ENCODE results near the gene MCC.

MCC gene

GRCh38 chr5:113105693-113106280 lies 382.5 kb downstream of the MCC start:
- H3K9ac ChIP-seq (ENCODE audit: low read depth in 1 of 2, low read length in 2 of 2): no peak overlapping the region
- H3K27me3 ChIP-seq (ENCODE audit: control insufficient read depth in 1 of 2, insufficient read depth in 2 of 2, low read length in 2 of 2): no peaks in the 10 kb centered on the region
- no peaks in the 10 kb centered on the region for H3K4me1 ChIP-seq (ENCODE audit: control insufficient read depth in 1 of 2, insufficient read depth in 2 of 2, low read length in 2 of 2)
- H3K9me3 ChIP-seq (ENCODE audit: control insufficient read depth in 1 of 2, low read length in 2 of 2): no peaks in the 10 kb centered on the region
- no peaks in the 10 kb centered on the region for H3K36me3 ChIP-seq (ENCODE audit: control insufficient read depth in 1 of 2, insufficient read depth in 2 of 2, low read length in 2 of 2)
- H3K4me3 ChIP-seq (ENCODE audit: low read depth in 1 of 2, low read length in 2 of 2): no peak overlapping the region
- no peak overlapping the region for H3K27ac ChIP-seq (ENCODE audit: low read depth, low read length)

GRCh38 chr5:113103330-113103729 lies 384.9 kb downstream of the MCC start:
- Histone ChIP-seq H3K27me3 (ENCODE audit: control insufficient read depth in 1 of 2, insufficient read depth in 2 of 2, low read length in 2 of 2) (no peaks in the 10 kb centered on the region), H3K36me3 (ENCODE audit: control insufficient read depth in 1 of 2, insufficient read depth in 2 of 2, low read length in 2 of 2) (no peaks in the 10 kb centered on the region), H3K9ac (ENCODE audit: low read depth in 1 of 2, low read length in 2 of 2) (no peak overlapping the region), H3K9me3 (ENCODE audit: control insufficient read depth in 1 of 2, low read length in 2 of 2) (no peaks in the 10 kb centered on the region), H3K4me3 (ENCODE audit: low read depth in 1 of 2, low read length in 2 of 2) (no peak overlapping the region), H3K4me1 (ENCODE audit: control insufficient read depth in 1 of 2, insufficient read depth in 2 of 2, low read length in 2 of 2) (no peaks in the 10 kb centered on the region), H3K27ac (ENCODE audit: low read depth, low read length) (no peak overlapping the region)

DNA sequence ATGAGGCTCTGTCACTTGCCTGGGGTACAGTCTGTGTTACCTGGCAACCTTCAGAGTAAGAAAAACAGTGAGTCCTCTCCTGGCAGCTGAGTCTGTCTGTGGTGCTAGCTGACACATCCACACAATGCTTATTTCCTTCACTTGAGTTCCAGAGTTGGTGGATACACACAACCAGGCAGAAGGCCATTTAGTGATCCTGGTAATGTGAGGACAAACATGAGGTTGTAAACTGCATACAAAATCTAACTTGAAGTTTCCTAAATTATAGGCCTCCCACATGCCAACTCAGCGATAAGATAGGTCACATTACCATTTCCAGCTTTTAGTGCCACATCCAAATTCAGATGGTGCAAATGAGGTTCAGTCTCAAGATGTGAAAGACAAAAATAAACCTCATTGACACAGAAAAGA lies 386.1 kb downstream of the MCC start:
- H3K4me3 ChIP-seq (ENCODE audit: low read depth in 1 of 2, low read length in 2 of 2): no peak overlapping the region
- no peaks in the 10 kb centered on the region for H3K36me3 ChIP-seq (ENCODE audit: control insufficient read depth in 1 of 2, insufficient read depth in 2 of 2, low read length in 2 of 2)
- H3K27ac ChIP-seq (ENCODE audit: low read depth, low read length): no peak overlapping the region
- H3K4me1 ChIP-seq (ENCODE audit: control insufficient read depth in 1 of 2, insufficient read depth in 2 of 2, low read length in 2 of 2): no peaks in the 10 kb centered on the region
- H3K9ac ChIP-seq (ENCODE audit: low read depth in 1 of 2, low read length in 2 of 2): no peak overlapping the region
- H3K27me3 ChIP-seq (ENCODE audit: control insufficient read depth in 1 of 2, insufficient read depth in 2 of 2, low read length in 2 of 2): no peaks in the 10 kb centered on the region
- H3K9me3 ChIP-seq (ENCODE audit: control insufficient read depth in 1 of 2, low read length in 2 of 2): no peaks in the 10 kb centered on the region

GRCh38 chr5:113100981-113101380 lies 387.3 kb downstream of the MCC start:
- Histone ChIP-seq H3K9me3 (ENCODE audit: control insufficient read depth in 1 of 2, low read length in 2 of 2) (no peaks in the 10 kb centered on the region), H3K4me1 (ENCODE audit: control insufficient read depth in 1 of 2, insufficient read depth in 2 of 2, low read length in 2 of 2) (no peaks in the 10 kb centered on the region), H3K36me3 (ENCODE audit: control insufficient read depth in 1 of 2, insufficient read depth in 2 of 2, low read length in 2 of 2) (no peaks in the 10 kb centered on the region), H3K27ac (ENCODE audit: low read depth, low read length) (no peak overlapping the region), H3K4me3 (ENCODE audit: low read depth in 1 of 2, low read length in 2 of 2) (no peak overlapping the region), H3K27me3 (ENCODE audit: control insufficient read depth in 1 of 2, insufficient read depth in 2 of 2, low read length in 2 of 2) (no peaks in the 10 kb centered on the region), H3K9ac (ENCODE audit: low read depth in 1 of 2, low read length in 2 of 2) (no peak overlapping the region)

GRCh38 chr5:113099822-113100221 lies 388.4 kb downstream of the MCC start:
- Histone ChIP-seq H3K4me1 (ENCODE audit: control insufficient read depth in 1 of 2, insufficient read depth in 2 of 2, low read length in 2 of 2) (no peaks in the 10 kb centered on the region), H3K36me3 (ENCODE audit: control insufficient read depth in 1 of 2, insufficient read depth in 2 of 2, low read length in 2 of 2) (no peaks in the 10 kb centered on the region), H3K4me3 (ENCODE audit: low read depth in 1 of 2, low read length in 2 of 2) (no peak overlapping the region), H3K9ac (ENCODE audit: low read depth in 1 of 2, low read length in 2 of 2) (no peak overlapping the region), H3K27me3 (ENCODE audit: control insufficient read depth in 1 of 2, insufficient read depth in 2 of 2, low read length in 2 of 2) (no peaks in the 10 kb centered on the region), H3K9me3 (ENCODE audit: control insufficient read depth in 1 of 2, low read length in 2 of 2) (no peaks in the 10 kb centered on the region), H3K27ac (ENCODE audit: low read depth, low read length) (no peak overlapping the region)

DNA sequence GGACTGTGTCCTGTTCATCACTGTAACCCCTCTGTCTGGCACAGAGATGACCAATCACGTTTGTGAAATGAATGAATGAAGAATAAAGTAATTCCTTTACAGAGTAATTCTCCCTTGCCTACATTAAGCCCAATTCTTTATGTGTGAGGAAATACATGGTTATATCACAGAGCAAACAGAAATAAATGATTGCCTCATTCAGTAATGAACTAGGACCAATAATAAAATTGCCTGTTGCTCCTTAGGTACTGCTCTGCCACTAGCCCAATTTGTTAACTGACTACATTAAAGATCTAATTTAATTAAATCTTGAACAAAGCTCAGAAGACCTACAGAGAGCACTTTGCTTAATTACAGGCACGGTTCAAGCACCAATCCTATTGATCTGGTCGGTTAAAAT lies 389.9 kb downstream of the MCC start:
- Histone ChIP-seq H3K27ac (ENCODE audit: low read depth, low read length) (no peak overlapping the region), H3K36me3 (ENCODE audit: control insufficient read depth in 1 of 2, insufficient read depth in 2 of 2, low read length in 2 of 2) (no peaks in the 10 kb centered on the region), H3K27me3 (ENCODE audit: control insufficient read depth in 1 of 2, insufficient read depth in 2 of 2, low read length in 2 of 2) (no peaks in the 10 kb centered on the region), H3K9ac (ENCODE audit: low read depth in 1 of 2, low read length in 2 of 2) (no peak overlapping the region), H3K4me1 (ENCODE audit: control insufficient read depth in 1 of 2, insufficient read depth in 2 of 2, low read length in 2 of 2) (no peaks in the 10 kb centered on the region), H3K4me3 (ENCODE audit: low read depth in 1 of 2, low read length in 2 of 2) (no peak overlapping the region), H3K9me3 (ENCODE audit: control insufficient read depth in 1 of 2, low read length in 2 of 2) (no peaks in the 10 kb centered on the region)

GRCh38 chr5:113095831-113096230 lies 392.4 kb downstream of the MCC start:
- no peak overlapping the region for H3K27ac ChIP-seq (ENCODE audit: low read depth, low read length)

DNA sequence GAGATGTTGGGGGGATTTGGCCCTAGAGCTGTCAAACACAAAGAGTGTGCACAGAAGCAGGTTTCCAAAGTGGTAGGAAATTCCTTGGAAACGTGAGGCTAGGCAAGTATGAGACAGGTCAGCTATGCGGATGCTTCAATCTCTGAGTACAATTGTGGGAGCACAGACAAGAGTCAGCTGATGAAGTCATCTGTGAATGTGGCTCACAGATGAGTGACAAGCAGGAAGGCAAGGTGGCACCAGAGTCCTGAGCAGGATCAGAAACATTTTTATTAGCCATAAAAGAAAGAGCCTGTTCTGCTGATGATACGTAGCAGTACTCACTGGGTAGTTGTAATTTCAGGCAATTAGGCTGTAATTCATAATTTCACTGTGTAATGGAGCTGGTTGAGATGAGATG lies 394.7 kb downstream of the MCC start:
- no peaks in the 10 kb centered on the region for H3K27me3 ChIP-seq (ENCODE audit: control insufficient read depth in 1 of 2, insufficient read depth in 2 of 2, low read length in 2 of 2)
- no peak overlapping the region for H3K9ac ChIP-seq (ENCODE audit: low read depth in 1 of 2, low read length in 2 of 2)
- no peaks in the 10 kb centered on the region for H3K4me1 ChIP-seq (ENCODE audit: control insufficient read depth in 1 of 2, insufficient read depth in 2 of 2, low read length in 2 of 2)
- no peaks in the 10 kb centered on the region for H3K9me3 ChIP-seq (ENCODE audit: control insufficient read depth in 1 of 2, low read length in 2 of 2)
- H3K36me3 ChIP-seq (ENCODE audit: control insufficient read depth in 1 of 2, insufficient read depth in 2 of 2, low read length in 2 of 2): no peaks in the 10 kb centered on the region
- no peak overlapping the region for H3K4me3 ChIP-seq (ENCODE audit: low read depth in 1 of 2, low read length in 2 of 2)
- H3K27ac ChIP-seq (ENCODE audit: low read depth, low read length): no peak overlapping the region

More at GRCh38 chr5:113095831-113096230, 392.4 kb downstream of the MCC start:
- H3K9me3 ChIP-seq (ENCODE audit: control insufficient read depth in 1 of 2, low read length in 2 of 2): no peaks in the 10 kb centered on the region
- no peak overlapping the region for H3K9ac ChIP-seq (ENCODE audit: low read depth in 1 of 2, low read length in 2 of 2)
- no peaks in the 10 kb centered on the region for H3K4me1 ChIP-seq (ENCODE audit: control insufficient read depth in 1 of 2, insufficient read depth in 2 of 2, low read length in 2 of 2)
- H3K4me3 ChIP-seq (ENCODE audit: low read depth in 1 of 2, low read length in 2 of 2): no peak overlapping the region
- H3K27me3 ChIP-seq (ENCODE audit: control insufficient read depth in 1 of 2, insufficient read depth in 2 of 2, low read length in 2 of 2): no peaks in the 10 kb centered on the region
- H3K36me3 ChIP-seq (ENCODE audit: control insufficient read depth in 1 of 2, insufficient read depth in 2 of 2, low read length in 2 of 2): no peaks in the 10 kb centered on the region

DNA sequence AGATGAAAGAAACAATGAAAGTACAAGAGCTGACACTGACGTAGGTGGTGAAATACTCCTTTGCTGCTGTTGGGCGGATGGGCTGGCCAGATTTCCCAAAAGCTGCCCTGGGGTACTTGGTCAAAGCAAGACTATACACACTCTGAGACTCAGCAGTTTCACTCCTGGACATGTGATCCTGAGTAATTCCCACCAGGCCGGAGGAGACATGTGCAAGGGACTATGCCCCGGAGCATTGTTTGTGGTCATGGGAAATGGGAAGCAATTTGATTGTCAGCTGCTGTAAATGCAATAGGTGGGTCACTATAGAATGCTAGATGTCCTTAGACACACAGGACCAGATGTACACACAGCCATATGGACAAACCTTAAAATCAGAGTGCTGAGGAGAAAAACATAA lies 395.6 kb downstream of the MCC start:
- no peaks in the 10 kb centered on the region for H3K9me3 ChIP-seq (ENCODE audit: control insufficient read depth in 1 of 2, low read length in 2 of 2)
- no peak overlapping the region for H3K9ac ChIP-seq (ENCODE audit: low read depth in 1 of 2, low read length in 2 of 2)
- H3K4me1 ChIP-seq (ENCODE audit: control insufficient read depth in 1 of 2, insufficient read depth in 2 of 2, low read length in 2 of 2): no peaks in the 10 kb centered on the region
- no peaks in the 10 kb centered on the region for H3K36me3 ChIP-seq (ENCODE audit: control insufficient read depth in 1 of 2, insufficient read depth in 2 of 2, low read length in 2 of 2)
- H3K27me3 ChIP-seq (ENCODE audit: control insufficient read depth in 1 of 2, insufficient read depth in 2 of 2, low read length in 2 of 2): no peaks in the 10 kb centered on the region
- H3K27ac ChIP-seq (ENCODE audit: low read depth, low read length): no peak overlapping the region
- no peak overlapping the region for H3K4me3 ChIP-seq (ENCODE audit: low read depth in 1 of 2, low read length in 2 of 2)

DNA sequence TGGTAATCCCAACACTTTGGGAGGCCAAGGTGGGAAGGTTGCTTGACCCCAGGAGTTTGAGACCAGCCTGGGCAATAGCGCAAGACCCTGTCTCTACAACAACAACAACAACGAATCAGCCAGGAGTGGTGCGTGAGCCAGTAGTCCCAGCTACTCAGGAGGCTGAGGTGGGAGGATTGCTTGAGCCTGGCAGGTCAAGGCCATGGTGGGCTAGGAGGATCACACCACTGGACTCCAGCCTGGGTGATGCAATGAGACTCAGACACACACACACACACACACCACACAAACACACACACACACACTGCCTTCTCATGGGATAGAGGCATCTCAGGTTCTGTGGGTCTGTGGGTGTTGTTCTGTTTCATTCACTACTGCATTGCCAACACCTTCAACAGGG lies 396.6 kb downstream of the MCC start:
- Histone ChIP-seq H3K27me3 (ENCODE audit: control insufficient read depth in 1 of 2, insufficient read depth in 2 of 2, low read length in 2 of 2) (no peaks in the 10 kb centered on the region), H3K9ac (ENCODE audit: low read depth in 1 of 2, low read length in 2 of 2) (no peak overlapping the region), H3K9me3 (ENCODE audit: control insufficient read depth in 1 of 2, low read length in 2 of 2) (no peaks in the 10 kb centered on the region), H3K36me3 (ENCODE audit: control insufficient read depth in 1 of 2, insufficient read depth in 2 of 2, low read length in 2 of 2) (no peaks in the 10 kb centered on the region), H3K4me1 (ENCODE audit: control insufficient read depth in 1 of 2, insufficient read depth in 2 of 2, low read length in 2 of 2) (no peaks in the 10 kb centered on the region), H3K27ac (ENCODE audit: low read depth, low read length) (no peak overlapping the region), H3K4me3 (ENCODE audit: low read depth in 1 of 2, low read length in 2 of 2) (no peak overlapping the region)

Measured in duodenal mucosa (tissue), 2 donors.